HEK293T (cell line): ENCODE data around the gene POLK.

Source experiments
- BHLHE40 ChIP-seq: fragments of 450-650 bp; IDR thresholded peaks from 2 replicates; pipeline ENCODE4 v1.6.1; 2016; ENCODE audit warnings: mild to moderate bottlenecking, moderate library complexity, borderline replicate concordance
- FOXA1 ChIP-seq: fragments of 450-650 bp; IDR thresholded peaks from 2 replicates; pipeline ENCODE4 v1.6.1; 2016; ENCODE audit warnings: mild to moderate bottlenecking
- FOXM1 ChIP-seq: fragments of 450-650 bp; IDR thresholded peaks from 2 replicates; pipeline ENCODE4 v1.6.1; 2017; ENCODE audit warnings: mild to moderate bottlenecking, borderline replicate concordance
- HDGF ChIP-seq: fragments of 450-650 bp; IDR thresholded peaks from 2 replicates; pipeline ENCODE4 v1.6.1; 2017; ENCODE audit warnings: antibody characterized with exemption, borderline replicate concordance
- LEF1 ChIP-seq: fragments of 450-650 bp; IDR thresholded peaks from 2 replicates; pipeline ENCODE4 v1.6.1; 2017; ENCODE audit warnings: mild to moderate bottlenecking, borderline replicate concordance
- PKNOX1 ChIP-seq: fragments of 450-650 bp; IDR thresholded peaks from 2 replicates; pipeline ENCODE4 v1.6.1; 2016
- SP1 ChIP-seq: fragments of 450-650 bp; IDR thresholded peaks from 2 replicates; pipeline ENCODE4 v1.6.1; 2017
- SUZ12 ChIP-seq: fragments of 450-650 bp; IDR thresholded peaks from 2 replicates; pipeline ENCODE4 v1.6.1; 2016; ENCODE audit warnings: mild to moderate bottlenecking
- TARDBP ChIP-seq: fragments of 450-650 bp; IDR thresholded peaks from 2 replicates; pipeline ENCODE4 v1.6.1; 2016
- ZNF384 ChIP-seq: fragments of 450-650 bp; IDR thresholded peaks from 2 replicates; pipeline ENCODE4 v1.6.1; 2016

GRCh38 chr5:75472973-75473372, 38.7 kb upstream of the POLK start:
- no peak for TF ChIP-seq FOXA1
- TF ChIP-seq FOXM1, result no peak
- TF ChIP-seq SP1, result no peak
- TF ChIP-seq HDGF, result no peak
- no peak for TF ChIP-seq SUZ12
- no peak for TF ChIP-seq ZNF384
- TF ChIP-seq BHLHE40, result no peak
- no peak for TF ChIP-seq LEF1
- no peak for TF ChIP-seq PKNOX1
- TF ChIP-seq TARDBP, result no peak
